22Rv1 (cell line): Measurements from ENCODE around the gene GPR83.
"Not testable (repeated sequence)": the region's sequence is repeated elsewhere in the genome, so short reads cannot be mapped to it uniquely, and the experiment has no call there.

ENCODE experiments used
- ZFX ChIP-seq: fragments of 450-650 bp; IDR thresholded peaks from 2 replicates; pipeline ENCODE4 v1.6.1; 2017; ENCODE audit warnings: antibody characterized with exemption, borderline replicate concordance
- TF ChIP-seq, protein P1 (sequence below): fragments of 450-650 bp; IDR thresholded peaks from 2 replicates; pipeline ENCODE4 v1.5.1; 2017; ENCODE audit warnings: mild to moderate bottlenecking

DNA sequence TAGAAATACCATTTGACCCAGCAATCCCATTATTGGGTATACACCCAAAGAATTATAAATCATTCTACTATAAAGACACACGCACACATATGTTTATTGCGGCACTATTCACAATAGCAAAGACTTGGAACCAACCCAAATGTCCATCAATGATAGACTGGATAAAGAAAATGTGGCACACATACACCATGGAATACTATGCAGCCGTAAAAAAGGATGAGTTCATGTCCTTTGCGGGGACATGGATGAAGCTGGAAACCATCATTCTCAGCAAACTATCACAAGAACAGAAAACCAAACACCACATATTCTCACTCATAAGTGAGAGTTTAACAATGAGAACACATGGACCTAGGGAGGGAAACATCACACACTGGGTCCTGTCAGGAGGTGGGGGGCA is 9.3 kb downstream of the GPR83 start:
- TF ChIP-seq, protein P1, sequence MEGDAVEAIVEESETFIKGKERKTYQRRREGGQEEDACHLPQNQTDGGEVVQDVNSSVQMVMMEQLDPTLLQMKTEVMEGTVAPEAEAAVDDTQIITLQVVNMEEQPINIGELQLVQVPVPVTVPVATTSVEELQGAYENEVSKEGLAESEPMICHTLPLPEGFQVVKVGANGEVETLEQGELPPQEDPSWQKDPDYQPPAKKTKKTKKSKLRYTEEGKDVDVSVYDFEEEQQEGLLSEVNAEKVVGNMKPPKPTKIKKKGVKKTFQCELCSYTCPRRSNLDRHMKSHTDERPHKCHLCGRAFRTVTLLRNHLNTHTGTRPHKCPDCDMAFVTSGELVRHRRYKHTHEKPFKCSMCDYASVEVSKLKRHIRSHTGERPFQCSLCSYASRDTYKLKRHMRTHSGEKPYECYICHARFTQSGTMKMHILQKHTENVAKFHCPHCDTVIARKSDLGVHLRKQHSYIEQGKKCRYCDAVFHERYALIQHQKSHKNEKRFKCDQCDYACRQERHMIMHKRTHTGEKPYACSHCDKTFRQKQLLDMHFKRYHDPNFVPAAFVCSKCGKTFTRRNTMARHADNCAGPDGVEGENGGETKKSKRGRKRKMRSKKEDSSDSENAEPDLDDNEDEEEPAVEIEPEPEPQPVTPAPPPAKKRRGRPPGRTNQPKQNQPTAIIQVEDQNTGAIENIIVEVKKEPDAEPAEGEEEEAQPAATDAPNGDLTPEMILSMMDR, result not testable (repeated sequence)
- not testable (repeated sequence) for TF ChIP-seq ZFX
